CD14-positive monocyte (primary cell): ENCODE measurements around the gene WASF1. TPM values are rescaled to one million over a fixed set of nuclear protein-coding genes. Genes with fewer than 3 reads are reported as not detected.
A peak's percentile ranks its signal among the peaks of the same experiment; 100 is the strongest.
"Not testable (repeated sequence)": the region's sequence is repeated elsewhere in the genome, so short reads cannot be mapped to it uniquely, and the experiment has no call there.

Source experiments
- DNase-seq, 3 donors: peaks; one replicate each; pipeline ENCODE4 v3.0.0-alpha.2; 2011 to 2022
- H2AFZ ChIP-seq: 2 replicates; pipeline ENCODE4 v1.6.0; 2012; ENCODE audit warnings: mild to moderate bottlenecking, low read depth, low read length, inconsistent platforms; ENCODE audit not compliant: insufficient read depth, poor library complexity, severe bottlenecking
- H3K27ac ChIP-seq, 2 donors: 1 replicate in 1 of 2; 2 replicates in 1 of 2; pipeline ENCODE4 v1.5.1; 2012 to 2013; ENCODE audit warnings: low read length in 2 of 2, control low read depth in 1 of 2, inconsistent platforms in 1 of 2, low read depth in 1 of 2, mild to moderate bottlenecking in 1 of 2
- H3K27me3 ChIP-seq, 2 donors: one replicate each; pipeline versions ENCODE4 v1.6.0 to v1.6.1; 2011 to 2013; ENCODE audit warnings: low read length in 2 of 2; ENCODE audit not compliant: control insufficient read depth in 2 of 2, insufficient read depth in 2 of 2
- H3K36me3 ChIP-seq, 2 donors: replicated peaks in 1 of 2; 1 replicate in 1 of 2; 2 replicates in 1 of 2; pipeline versions ENCODE4 v1.5.1 to v1.6.1; 2012 to 2013; ENCODE audit warnings: low read length in 2 of 2, control low read depth in 1 of 2, inconsistent platforms in 1 of 2, mild to moderate bottlenecking in 1 of 2; ENCODE audit not compliant: insufficient read depth in 2 of 2, control insufficient read depth in 1 of 2
- H3K4me1 ChIP-seq, 2 donors: 1 replicate in 1 of 2; 2 replicates in 1 of 2; pipeline versions ENCODE4 v1.5.1 to v1.6.1; 2012 to 2013; ENCODE audit warnings: low read length in 2 of 2, control low read depth in 1 of 2, inconsistent platforms in 1 of 2, mild to moderate bottlenecking in 1 of 2, moderate library complexity in 1 of 2; ENCODE audit not compliant: insufficient read depth in 2 of 2, control insufficient read depth in 1 of 2
- H3K4me2 ChIP-seq: replicated peaks from 2 replicates; pipeline ENCODE3; 2012; ENCODE audit warnings: low read length, moderate library complexity, mild to moderate bottlenecking; ENCODE audit not compliant: poor library complexity, severe bottlenecking; ENCODE audit errors: extremely low read depth
- H3K4me3 ChIP-seq, 3 experiments: fragments of 200-600 bp in 1 of 3; sonication (generic) in 1 of 3; replicated peaks in 1 of 3; 1 replicate in 2 of 3; 2 replicates in 1 of 3; pipeline ENCODE4 v1.5.1; 2011 to 2013; ENCODE audit warnings: low read length in 3 of 3, mild to moderate bottlenecking in 3 of 3, control low read depth in 2 of 3, low read depth in 2 of 3, inconsistent platforms in 1 of 3, moderate library complexity in 1 of 3
- H3K79me2 ChIP-seq: 2 replicates; pipeline ENCODE4 v1.6.0; 2012; ENCODE audit warnings: mild to moderate bottlenecking, control low read depth, inconsistent platforms, low read length, moderate library complexity; ENCODE audit not compliant: insufficient read depth
- H3K9ac ChIP-seq: 2 replicates; pipeline ENCODE4 v1.6.0; 2017; ENCODE audit warnings: low read length, mild to moderate bottlenecking; ENCODE audit not compliant: insufficient read depth, poor library complexity, severe bottlenecking
- H3K9me3 ChIP-seq, 2 donors: replicated peaks in 1 of 2; 1 replicate in 1 of 2; 2 replicates in 1 of 2; pipeline versions ENCODE4 v1.5.1 to v1.6.1; 2012 to 2013; ENCODE audit warnings: low read length in 2 of 2, control low read depth in 1 of 2; ENCODE audit not compliant: control insufficient read depth in 1 of 2, insufficient read depth in 1 of 2
- H4K20me1 ChIP-seq: 2 replicates; pipeline ENCODE4 v1.6.0; 2012; ENCODE audit warnings: mild to moderate bottlenecking, low read length, control low read depth, moderate library complexity; ENCODE audit not compliant: insufficient read depth
- H3K27ac Mint-ChIP-seq, 7 donors: one replicate each; pipeline ENCODE4 v1.8.0; 2020; ENCODE audit warnings: mild to moderate bottlenecking in 7 of 7, mixed read lengths in 7 of 7, moderate library complexity in 6 of 7, inconsistent platforms in 2 of 7
- H3K27me3 Mint-ChIP-seq, 3 donors: one replicate each; pipeline ENCODE4 v1.8.0; 2021 to 2022; ENCODE audit warnings: low read depth in 3 of 3, mild to moderate bottlenecking in 3 of 3, mixed read lengths in 3 of 3, moderate library complexity in 3 of 3, inconsistent platforms in 1 of 3
- H3K36me3 Mint-ChIP-seq, 2 donors: one replicate each; pipeline ENCODE4 v1.8.0; 2020; ENCODE audit warnings: mixed read lengths in 2 of 2, inconsistent platforms in 1 of 2, mild to moderate bottlenecking in 1 of 2
- H3K4me1 Mint-ChIP-seq: one replicate; pipeline ENCODE4 v1.8.0; 2020; ENCODE audit warnings: mild to moderate bottlenecking, mixed read lengths
- H3K4me3 Mint-ChIP-seq, 2 donors: one replicate each; pipeline ENCODE4 v1.8.0; 2020; ENCODE audit warnings: mild to moderate bottlenecking in 2 of 2, mixed read lengths in 2 of 2, moderate library complexity in 1 of 2
- H3K9me3 Mint-ChIP-seq, 7 donors: one replicate each; pipeline ENCODE4 v1.8.0; 2020 to 2022; ENCODE audit warnings: mixed read lengths in 7 of 7, mild to moderate bottlenecking in 6 of 7, moderate library complexity in 6 of 7, inconsistent platforms in 2 of 7
- CTCF ChIP-seq: fragments of 200-600 bp; IDR thresholded peaks from one replicate; pipeline ENCODE4 v1.8.0; 2022; ENCODE audit warnings: antibody characterized with exemption, mild to moderate bottlenecking
- WGBS: methylation state at CpG from one replicate; pipeline ENCODE4 v1.1.5; 2013; ENCODE audit warnings: missing lambda C conversion rate; ENCODE audit not compliant: insufficient coverage; 5-methylcytosine and 5-hydroxymethylcytosine counted together
- intact Hi-C, 2 donors: fragments of 100-400 bp; cut with micrococcal nuclease; formaldehyde crosslinking; loops; one replicate each; pipeline versions ENCODE4 v1.15.0 to v1.15.1; 2023
- polyA plus RNA-seq, 3 donors: library from polyadenylated mRNA; depleted of rRNA in 1 of 3; unstranded in 2 of 3; stranded (reverse) in 1 of 3; fragments of 300-500 nt in 2 of 3; fragments of >200 nt in 1 of 3; fragmentation: Illumina TruSeq in 2 of 3; gene quantifications; 1 replicate in 2 of 3; 2 replicates in 1 of 3; pipeline ENCODE4 v1.2.3, GENCODE V29; 2012 to 2021

The WASF1 gene
- polyA plus RNA-seq, 3 donors: 0.32 to 1.7 (median 1.4) TPM

GRCh38 chr6:110128418-110128817 lies 51.1 kb downstream of the WASF1 start:
- TF ChIP-seq CTCF: no peak
- Histone ChIP-seq H3K36me3 (no peaks in the 10 kb centered on the region), H3K9me3 (no peaks in the 10 kb centered on the region), H3K4me3 (no peak overlapping the region), H3K27me3 (no peaks in the 10 kb centered on the region), H4K20me1 (no peaks in the 10 kb centered on the region), H3K79me2 (no peaks in the 10 kb centered on the region), H3K27ac (no peak overlapping the region), H3K4me1 (no peaks in the 10 kb centered on the region), H3K4me2 (no peak overlapping the region), H3K9ac (no peak overlapping the region), H2AFZ (peak overlapping the region; percentile 17)
- peaks cover 0 to 6% (median 0%) of the 10 kb centered on the region in 3 donors for H3K27me3 Mint-ChIP-seq
- no peak overlapping the region for H3K4me3 Mint-ChIP-seq
- DNase-seq: no peak
- H3K9me3 Mint-ChIP-seq: peaks cover 0 to 2% (median 0%) of the 10 kb centered on the region in 7 donors
- no peaks in the 10 kb centered on the region for H3K36me3 Mint-ChIP-seq
- WGBS: 97% methylated on average over 4 of the region's 4 CpGs
- peak overlapping the region in 1 of 7 donors; percentile 45 for H3K27ac Mint-ChIP-seq
- H3K4me1 Mint-ChIP-seq: peaks cover 8% of the 10 kb centered on the region
- intact Hi-C loops: no loop called here

- Histone ChIP-seq H4K20me1 (no peaks in the 10 kb centered on the region), H3K4me2 (no peak overlapping the region), H3K9me3 (no peaks in the 10 kb centered on the region), H3K4me3 (no peak overlapping the region), H3K27ac (no peak overlapping the region), H3K36me3 (no peaks in the 10 kb centered on the region), H3K4me1 (no peaks in the 10 kb centered on the region), H3K27me3 (no peaks in the 10 kb centered on the region), H3K79me2 (no peaks in the 10 kb centered on the region), H3K9ac (no peak overlapping the region), H2AFZ (no peak overlapping the region)
- intact Hi-C loops: no loop called here
- Mint-ChIP-seq H3K9me3 (peaks cover 0 to 7% (median 2%) of the 10 kb centered on the region in 7 donors), H3K27ac (no peak overlapping the region), H3K36me3 (peaks cover 0 to 3% of the 10 kb centered on the region in 2 donors), H3K4me1 (peaks cover 8% of the 10 kb centered on the region), H3K4me3 (no peak overlapping the region), H3K27me3 (peaks cover 0 to 6% (median 1%) of the 10 kb centered on the region in 3 donors)
- no peak for DNase-seq
- TF ChIP-seq CTCF: no peak
Observed at GRCh38 chr6:110125361-110125760, 54.1 kb downstream of the WASF1 start.

GRCh38 chr6:110121655-110122054 lies 57.8 kb downstream of the WASF1 start:
- H3K36me3 Mint-ChIP-seq, H2AFZ ChIP-seq, H3K79me2 ChIP-seq, H3K4me1 ChIP-seq, H3K4me3 ChIP-seq, intact Hi-C loops, H3K27ac ChIP-seq, H3K9me3 ChIP-seq, DNase-seq, H3K4me2 ChIP-seq, H4K20me1 ChIP-seq, H3K4me1 Mint-ChIP-seq, H3K27ac Mint-ChIP-seq, H3K4me3 Mint-ChIP-seq, H3K9ac ChIP-seq, H3K27me3 Mint-ChIP-seq, H3K36me3 ChIP-seq, H3K27me3 ChIP-seq: not testable (repeated sequence)
- no CpG with 5 or more reads among the region's 4 CpGs for WGBS
- peaks cover 1 to 11% (median 4%) of the 10 kb centered on the region in 7 donors for H3K9me3 Mint-ChIP-seq
